ENCODE measurements around the gene QKI.

QKI gene

DNA sequence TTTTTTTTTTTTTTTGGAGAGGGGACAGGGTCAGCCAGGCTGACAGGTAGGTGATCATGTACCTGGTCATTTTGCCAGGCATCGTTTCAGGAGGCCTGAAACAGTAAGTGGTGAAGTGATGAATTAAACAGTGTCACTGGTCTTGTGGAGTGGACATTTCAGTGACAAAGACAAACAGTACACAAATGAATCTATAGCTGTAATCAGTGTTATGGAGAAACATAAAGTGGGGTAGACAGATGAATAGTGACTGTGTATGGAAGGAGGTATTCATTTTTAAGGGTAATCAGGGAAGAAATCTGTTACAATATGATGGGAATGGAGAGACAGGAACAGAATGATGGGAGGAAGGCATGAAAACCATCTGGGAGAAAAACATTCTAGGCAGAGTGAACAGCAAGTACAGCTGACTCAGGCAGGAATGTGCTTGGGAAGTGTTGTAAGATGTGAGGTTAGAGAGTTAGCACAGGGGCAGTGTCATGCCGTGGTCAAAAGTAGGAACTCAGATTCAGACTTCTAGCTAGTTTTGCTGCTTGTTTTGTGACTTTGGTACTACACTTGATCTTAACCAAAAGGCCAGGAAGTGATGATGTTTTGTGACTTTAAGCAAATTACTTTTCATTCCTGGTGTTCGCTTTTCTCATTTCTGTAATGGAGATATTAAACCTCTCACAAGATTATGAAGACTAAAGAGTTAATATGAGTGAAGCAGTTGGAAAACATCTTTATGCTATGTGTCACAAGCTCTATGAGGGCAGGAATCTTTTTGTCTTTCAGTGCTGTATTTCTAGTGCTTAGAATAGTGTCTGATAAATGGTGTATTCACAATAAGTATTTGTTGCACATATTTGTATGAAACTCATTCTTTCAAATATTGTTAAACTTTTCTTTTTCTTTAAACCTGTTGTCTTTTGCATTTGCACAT, 43.4 kb downstream of the QKI start (continued):
- TF ChIP-seq ZFP3 (tag by site-specific recombination; IDR thresholded peaks at IDR 0.05; ENCODE audit: low read depth) (no peak), KLF9 (tag by site-specific recombination; IDR thresholded peaks at IDR 0.05; ENCODE audit: low read depth) (no peak), ZNF433 (tag by site-specific recombination; IDR thresholded peaks at IDR 0.05; ENCODE audit: low read depth) (no peak)

GRCh38 chr6:163459007-163459406, 44.5 kb downstream of the QKI start:
- Histone ChIP-seq H3K4me3 (ENCODE audit: low read depth, low read length) (no peak overlapping the region), H3K27ac (ENCODE audit: extremely low read depth, low read depth, low read length) (no peak overlapping the region), H3K4me1 (ENCODE audit: control insufficient read depth, insufficient read depth, low read length) (peaks cover 3% of the 10 kb centered on the region; the same call in 1 of the 2 replicates), H3K36me3 (ENCODE audit: control insufficient read depth in 2 of 2, insufficient read depth in 1 of 2, low read length in 2 of 2) (peaks cover 0 to 9% of the 10 kb centered on the region in 2 experiments; a peak in 1 of 3 replicates), H3K9me3 (ENCODE audit: control insufficient read depth, insufficient read depth, low read depth, low read length) (no peaks in the 10 kb centered on the region)
- POLR2A ChIA-PET = no interaction called here
- no peak for TF ChIP-seq TSHZ1 (tag by site-specific recombination; IDR thresholded peaks at IDR 0.05; ENCODE audit: borderline replicate concordance)
- no peak for TF ChIP-seq ZSCAN18 (tag by site-specific recombination; IDR thresholded peaks at IDR 0.05)
- TF ChIP-seq PBX3 (CRISPR knock-in tag; IDR thresholded peaks at IDR 0.05) = no peak
- TF ChIP-seq ZNF292 (tag by site-specific recombination; IDR thresholded peaks at IDR 0.05; ENCODE audit: borderline replicate concordance, low read depth) = no peak
- TF ChIP-seq, protein P1, sequence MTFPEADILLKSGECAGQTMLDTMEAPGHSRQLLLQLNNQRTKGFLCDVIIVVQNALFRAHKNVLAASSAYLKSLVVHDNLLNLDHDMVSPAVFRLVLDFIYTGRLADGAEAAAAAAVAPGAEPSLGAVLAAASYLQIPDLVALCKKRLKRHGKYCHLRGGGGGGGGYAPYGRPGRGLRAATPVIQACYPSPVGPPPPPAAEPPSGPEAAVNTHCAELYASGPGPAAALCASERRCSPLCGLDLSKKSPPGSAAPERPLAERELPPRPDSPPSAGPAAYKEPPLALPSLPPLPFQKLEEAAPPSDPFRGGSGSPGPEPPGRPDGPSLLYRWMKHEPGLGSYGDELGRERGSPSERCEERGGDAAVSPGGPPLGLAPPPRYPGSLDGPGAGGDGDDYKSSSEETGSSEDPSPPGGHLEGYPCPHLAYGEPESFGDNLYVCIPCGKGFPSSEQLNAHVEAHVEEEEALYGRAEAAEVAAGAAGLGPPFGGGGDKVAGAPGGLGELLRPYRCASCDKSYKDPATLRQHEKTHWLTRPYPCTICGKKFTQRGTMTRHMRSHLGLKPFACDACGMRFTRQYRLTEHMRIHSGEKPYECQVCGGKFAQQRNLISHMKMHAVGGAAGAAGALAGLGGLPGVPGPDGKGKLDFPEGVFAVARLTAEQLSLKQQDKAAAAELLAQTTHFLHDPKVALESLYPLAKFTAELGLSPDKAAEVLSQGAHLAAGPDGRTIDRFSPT (tag by site-specific recombination; IDR thresholded peaks at IDR 0.05) = no peak
- TF ChIP-seq EGR2 (tag by site-specific recombination; IDR thresholded peaks at IDR 0.05; ENCODE audit: low read depth) = no peak
- no peak for TF ChIP-seq GLIS1 (tag by site-specific recombination; IDR thresholded peaks at IDR 0.05)
- no peak for TF ChIP-seq ZSCAN30 (tag by site-specific recombination; IDR thresholded peaks at IDR 0.05)
- TF ChIP-seq ZNF529 (tag by site-specific recombination; IDR thresholded peaks at IDR 0.05; ENCODE audit: insufficient replicate concordance) = no peak
- no peak for TF ChIP-seq ZNF404 (tag by site-specific recombination; IDR thresholded peaks at IDR 0.05)
- no peak for TF ChIP-seq ZBTB48 (tag by site-specific recombination; IDR thresholded peaks at IDR 0.05)
- CTCF ChIA-PET = no interaction called here

Measured in HEK293 (cell line).